Measurements from ENCODE around the gene ADORA3. TPM values are rescaled to one million over a fixed set of nuclear protein-coding genes. Genes with fewer than 3 reads are reported as not detected.
A peak's percentile ranks its signal among the peaks of the same experiment; 100 is the strongest.
"Not testable (repeated sequence)": the region's sequence is repeated elsewhere in the genome, so short reads cannot be mapped to it uniquely, and the experiment has no call there.

Gene ADORA3
- total RNA-seq (10 to 100 TPM in 1 of 4 donors, 1 to 10 TPM in 3; 5.4 to 10.9 (median 9.9) TPM), polyA plus RNA-seq (2.0 TPM)
- long read RNA-seq, donor 1, transcript ADORA3-201 (2 exons, 1,884 nt): major isoform, 7 of 9 reads
- long read RNA-seq, donor 1, partial matches to known transcripts: 0 of 9 reads
- long read RNA-seq, donor 1, other reads (novel, unspliced or antisense): 2 of 9 reads
- long read RNA-seq, donor 2, partial matches to known transcripts: 0 of 3 reads
- long read RNA-seq, donor 2, other reads (novel, unspliced or antisense): 1 of 3 reads
- long read RNA-seq, donor 3, transcript ADORA3-201 (2 exons, 1,884 nt): major isoform, 9 of 9 reads
- long read RNA-seq, donor 3, partial matches to known transcripts: 0 of 9 reads
- long read RNA-seq, donor 3, other reads (novel, unspliced or antisense): 0 of 9 reads
- long read RNA-seq, donor 4, partial matches to known transcripts: 0 of 2 reads
- long read RNA-seq, donor 4, other reads (novel, unspliced or antisense): 0 of 2 reads

DNA sequence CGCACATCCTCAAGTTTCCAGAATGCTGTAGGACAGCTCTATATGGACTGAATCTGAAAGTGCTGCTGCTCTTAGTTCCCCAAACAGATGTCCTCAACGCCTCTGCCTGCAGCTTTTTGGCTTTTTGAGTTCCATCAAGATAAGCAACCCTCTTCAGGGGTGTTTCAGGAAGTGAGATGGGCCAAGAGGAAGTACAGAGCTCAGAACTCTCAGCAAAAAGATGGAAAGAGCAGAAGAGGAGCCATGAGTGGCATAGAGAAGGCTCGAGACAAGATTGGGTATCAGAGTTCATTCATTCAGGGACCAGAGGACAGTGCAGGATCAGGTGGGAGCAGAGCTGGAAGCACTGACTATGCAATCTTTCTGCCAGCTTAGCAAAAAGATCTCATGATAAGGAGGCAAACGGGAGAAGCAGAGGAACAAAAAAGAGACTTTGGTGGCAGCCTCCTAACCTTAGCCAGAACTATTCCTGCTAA lies at the start of gene ADORA3, which contains the start of gene TMIGD3:
TSS of gene ADORA3 (minus strand) at position 49 of the 476 bp plus-strand sequence. CDS start 279 bp downstream, outside the sequence.
TSS of gene TMIGD3 (minus strand) at position 49 of the 476 bp plus-strand sequence. CDS start 279 bp downstream, outside the sequence.
- Histone ChIP-seq H3K4me3 (ENCODE audit: low read length) (no peak within 1 kb of the TSS), H3K4me1 (ENCODE audit: control insufficient read depth, insufficient read depth, low read length) (no peaks in the 10 kb centered on the region), H3K27ac (ENCODE audit: low read length) (peak within 1 kb of the TSS; percentile 25), H3K27me3 (ENCODE audit: control insufficient read depth, insufficient read depth) (no peaks in the 10 kb centered on the region), H3K9me3 (ENCODE audit: control insufficient read depth, low read length) (no peaks in the 10 kb centered on the region)
- intact Hi-C loops (cut with DNase I): no loop called here
- DNase-seq (no peak), ATAC-seq (no peak)
- WGBS: 49% methylated on average over 4 of the region's 4 CpGs

DNA sequence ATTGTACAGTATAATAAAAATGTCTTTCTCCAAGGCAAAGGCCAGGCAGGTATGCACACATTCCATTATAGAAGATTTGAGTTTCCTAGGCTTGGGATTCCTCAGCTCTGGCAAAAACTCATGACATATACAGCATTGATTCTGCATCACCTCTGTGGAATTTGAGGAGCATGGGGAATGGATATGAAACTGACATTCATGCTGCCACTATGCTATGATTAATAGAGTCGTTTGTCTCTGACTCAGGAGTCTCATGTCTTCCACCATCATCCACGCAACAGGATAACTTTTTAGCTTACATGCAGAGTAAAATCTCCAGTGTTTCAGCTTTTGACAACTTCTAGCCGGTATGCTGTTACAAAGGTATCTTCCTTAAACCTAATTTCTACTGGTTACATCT lies 49.8 kb upstream of the ADORA3 start:
- Histone ChIP-seq H3K4me1 (ENCODE audit: control insufficient read depth, insufficient read depth, low read length) (no peaks in the 10 kb centered on the region), H3K4me3 (ENCODE audit: low read length) (no peak overlapping the region), H3K27ac (ENCODE audit: low read length) (no peak overlapping the region), H3K27me3 (ENCODE audit: control insufficient read depth, insufficient read depth) (no peaks in the 10 kb centered on the region), H3K9me3 (ENCODE audit: control insufficient read depth, low read length) (no peaks in the 10 kb centered on the region)
- DNase-seq (no peak), ATAC-seq (no peak)
- 80% methylated on average over 3 of the region's 3 CpGs for WGBS
- intact Hi-C loops (cut with DNase I): no loop called here

DNA sequence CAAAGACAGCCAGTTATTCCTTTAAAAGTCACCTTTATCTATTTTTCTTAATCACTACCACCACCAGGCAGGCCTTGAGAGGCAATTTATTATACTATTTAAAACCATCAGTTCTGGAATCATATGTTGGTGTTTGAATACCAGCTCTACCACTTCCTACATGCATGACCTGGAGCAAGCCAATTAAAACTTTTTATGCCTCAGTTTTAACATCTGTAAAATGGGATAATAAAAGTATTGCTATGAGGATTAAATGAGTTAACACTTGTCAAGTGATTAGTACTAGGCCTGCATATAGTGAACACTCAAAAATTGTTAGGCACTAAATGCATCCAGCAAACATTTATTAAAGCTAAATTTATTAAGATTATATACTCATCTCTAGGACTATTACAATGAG lies 49.2 kb upstream of the ADORA3 start:
- Histone ChIP-seq H3K27ac (ENCODE audit: low read length) (no peak overlapping the region), H3K27me3 (ENCODE audit: control insufficient read depth, insufficient read depth) (no peaks in the 10 kb centered on the region), H3K4me1 (ENCODE audit: control insufficient read depth, insufficient read depth, low read length) (no peaks in the 10 kb centered on the region), H3K4me3 (ENCODE audit: low read length) (no peak overlapping the region), H3K9me3 (ENCODE audit: control insufficient read depth, low read length) (no peaks in the 10 kb centered on the region)
- DNase-seq (no peak), ATAC-seq (no peak)
- intact Hi-C loops (cut with DNase I): no loop called here

DNA sequence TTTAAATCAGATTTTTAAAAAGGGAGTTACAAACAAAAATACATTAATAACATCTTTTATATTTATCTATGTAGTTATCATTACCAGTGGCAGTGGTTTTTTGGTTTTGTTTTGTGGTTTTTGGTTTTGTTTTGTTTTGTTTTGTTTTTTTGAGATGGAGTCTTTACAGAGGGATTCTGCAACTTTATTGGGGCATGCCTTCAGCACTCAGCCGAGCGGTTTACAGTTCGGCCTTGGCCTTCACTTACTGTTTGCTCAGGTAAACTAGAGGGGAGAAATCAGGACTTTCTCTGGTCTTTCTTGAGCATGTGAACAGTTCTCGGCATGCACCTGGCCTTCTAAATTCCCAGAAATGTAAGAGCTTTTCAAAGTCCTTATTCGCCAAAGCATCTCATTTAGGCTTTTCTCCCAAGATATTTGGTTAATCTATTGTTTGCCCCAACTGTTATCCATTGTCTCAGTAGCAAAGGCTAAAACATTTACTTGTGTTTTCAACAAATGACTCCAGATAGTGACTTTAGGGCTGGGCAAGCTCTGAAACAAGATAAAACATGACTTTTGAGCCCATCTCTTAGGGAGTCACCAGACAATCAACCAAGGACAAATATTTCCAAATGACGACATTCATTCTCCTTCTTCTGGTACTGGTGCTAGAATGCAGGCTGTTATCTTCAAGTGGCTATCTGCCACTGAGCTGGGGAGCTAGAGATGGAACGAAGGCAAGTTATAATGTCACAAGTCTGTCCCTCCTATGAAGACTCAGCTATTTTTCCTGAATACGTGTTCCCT lies 48.4 kb upstream of the ADORA3 start:
- H3K9me3 ChIP-seq (ENCODE audit: control insufficient read depth, low read length): no peaks in the 10 kb centered on the region
- H3K27me3 ChIP-seq (ENCODE audit: control insufficient read depth, insufficient read depth): no peaks in the 10 kb centered on the region
- H3K4me3 ChIP-seq (ENCODE audit: low read length): no peak overlapping the region
- no peaks in the 10 kb centered on the region for H3K4me1 ChIP-seq (ENCODE audit: control insufficient read depth, insufficient read depth, low read length)
- WGBS: 77% methylated on average over 8 of the region's 8 CpGs
- no peak for DNase-seq
- ATAC-seq: no peak
- no peak overlapping the region for H3K27ac ChIP-seq (ENCODE audit: low read length)
- intact Hi-C loops (cut with DNase I): no loop called here

DNA sequence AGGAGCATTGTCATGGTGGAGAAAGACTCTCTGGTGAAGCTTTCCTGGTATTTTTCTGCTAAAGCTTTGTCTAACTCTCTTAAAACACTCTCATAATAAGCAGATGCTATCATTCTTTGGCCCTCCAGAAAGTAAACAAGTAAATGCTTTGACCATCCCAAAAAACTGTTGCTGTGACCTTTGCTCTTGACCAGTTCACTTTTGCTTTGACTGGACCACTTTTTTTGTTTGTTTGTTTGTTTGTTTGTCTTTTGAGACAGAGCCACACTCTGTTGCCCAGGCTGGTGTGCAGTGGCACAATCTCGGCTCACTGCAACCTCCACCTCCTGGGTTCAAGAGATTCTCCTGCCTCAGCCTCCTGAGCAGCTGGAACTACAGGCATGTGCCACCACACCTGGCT lies 44.4 kb upstream of the ADORA3 start:
- H3K4me3 ChIP-seq (ENCODE audit: low read length); ATAC-seq; intact Hi-C loops (cut with DNase I); H3K27me3 ChIP-seq (ENCODE audit: control insufficient read depth, insufficient read depth); H3K4me1 ChIP-seq (ENCODE audit: control insufficient read depth, insufficient read depth, low read length); H3K27ac ChIP-seq (ENCODE audit: low read length); DNase-seq; H3K9me3 ChIP-seq (ENCODE audit: control insufficient read depth, low read length): not testable (repeated sequence)
- WGBS: 90% methylated on average over 1 of the region's 1 CpG

DNA sequence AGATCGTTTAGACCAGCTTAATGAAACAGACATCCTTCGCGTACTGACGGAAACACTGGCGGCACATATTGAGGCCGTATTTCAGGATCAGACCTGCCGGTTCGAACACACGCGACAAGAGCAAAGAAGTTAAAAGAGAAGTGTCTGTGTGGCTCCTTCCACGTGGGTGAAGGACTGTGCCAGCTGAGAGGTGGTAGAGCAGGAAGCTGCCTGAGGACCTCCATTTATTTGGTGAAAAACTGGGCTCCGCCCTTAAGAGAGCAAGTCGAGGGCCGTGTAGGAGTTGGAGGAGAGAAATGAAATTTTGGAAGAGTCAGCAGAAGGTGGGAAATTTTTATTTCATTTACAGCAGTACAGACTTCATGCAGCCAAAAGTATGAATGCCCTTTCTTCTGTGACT lies 38.8 kb upstream of the ADORA3 start:
- intact Hi-C loops (cut with DNase I): no loop called here
- no peak overlapping the region for H3K4me3 ChIP-seq (ENCODE audit: low read length)
- H3K27ac ChIP-seq (ENCODE audit: low read length): no peak overlapping the region
- ATAC-seq (no peak), DNase-seq (no peak)
- no peaks in the 10 kb centered on the region for H3K4me1 ChIP-seq (ENCODE audit: control insufficient read depth, insufficient read depth, low read length)
- WGBS: 83% methylated on average over 14 of the region's 14 CpGs
- no peaks in the 10 kb centered on the region for H3K9me3 ChIP-seq (ENCODE audit: control insufficient read depth, low read length)
- no peaks in the 10 kb centered on the region for H3K27me3 ChIP-seq (ENCODE audit: control insufficient read depth, insufficient read depth)

DNA sequence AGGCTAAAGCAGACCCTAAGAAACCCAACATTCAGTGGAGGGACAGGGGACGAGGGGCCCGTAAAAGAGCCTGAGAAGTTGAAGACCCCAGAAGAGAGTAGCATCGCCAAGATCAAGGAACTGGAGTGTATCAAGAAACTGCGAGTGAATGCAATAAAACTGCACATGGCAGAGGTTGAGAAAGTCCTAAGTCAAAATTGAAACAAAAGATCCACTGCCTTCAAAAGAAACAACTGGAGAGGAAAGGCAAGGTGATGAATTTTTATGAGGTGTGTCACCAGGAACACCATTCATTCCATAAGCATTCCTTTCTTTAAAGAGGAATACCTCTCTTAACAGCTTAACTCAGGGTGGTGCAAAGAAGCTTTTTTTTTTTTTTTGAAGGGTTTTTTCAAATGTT lies 38.3 kb upstream of the ADORA3 start:
- Histone ChIP-seq H3K4me3 (ENCODE audit: low read length) (no peak overlapping the region), H3K4me1 (ENCODE audit: control insufficient read depth, insufficient read depth, low read length) (no peaks in the 10 kb centered on the region), H3K27me3 (ENCODE audit: control insufficient read depth, insufficient read depth) (no peaks in the 10 kb centered on the region), H3K9me3 (ENCODE audit: control insufficient read depth, low read length) (no peaks in the 10 kb centered on the region), H3K27ac (ENCODE audit: low read length) (no peak overlapping the region)
- WGBS: 83% methylated on average over 4 of the region's 4 CpGs
- intact Hi-C loops (cut with DNase I): no loop called here
- DNase-seq (no peak), ATAC-seq (no peak)

DNA sequence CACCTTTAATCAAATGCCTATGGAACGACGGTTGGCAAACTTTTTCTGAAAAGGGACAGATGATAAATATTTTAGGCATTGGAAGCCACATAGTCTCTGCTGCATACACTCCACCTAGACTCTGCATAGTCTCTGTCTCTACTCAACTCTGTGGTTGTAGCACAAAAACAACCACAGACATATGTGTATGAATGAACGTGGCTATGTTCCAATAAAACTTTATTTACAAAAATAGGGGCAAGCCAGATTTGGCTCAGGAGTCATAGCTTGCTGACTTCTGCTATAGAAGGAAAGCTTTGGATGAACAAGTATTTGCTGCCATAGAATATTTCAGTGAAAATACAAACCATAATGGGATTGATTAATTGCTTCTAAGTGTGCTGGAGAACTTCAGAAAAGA lies 37.5 kb upstream of the ADORA3 start:
- Histone ChIP-seq H3K27ac (ENCODE audit: low read length) (no peak overlapping the region), H3K4me3 (ENCODE audit: low read length) (no peak overlapping the region), H3K27me3 (ENCODE audit: control insufficient read depth, insufficient read depth) (no peaks in the 10 kb centered on the region), H3K4me1 (ENCODE audit: control insufficient read depth, insufficient read depth, low read length) (no peaks in the 10 kb centered on the region), H3K9me3 (ENCODE audit: control insufficient read depth, low read length) (no peaks in the 10 kb centered on the region)
- intact Hi-C loops (cut with DNase I): no loop called here
- no peak for ATAC-seq
- WGBS: 68% methylated on average over 3 of the region's 3 CpGs
- no peak for DNase-seq

DNA sequence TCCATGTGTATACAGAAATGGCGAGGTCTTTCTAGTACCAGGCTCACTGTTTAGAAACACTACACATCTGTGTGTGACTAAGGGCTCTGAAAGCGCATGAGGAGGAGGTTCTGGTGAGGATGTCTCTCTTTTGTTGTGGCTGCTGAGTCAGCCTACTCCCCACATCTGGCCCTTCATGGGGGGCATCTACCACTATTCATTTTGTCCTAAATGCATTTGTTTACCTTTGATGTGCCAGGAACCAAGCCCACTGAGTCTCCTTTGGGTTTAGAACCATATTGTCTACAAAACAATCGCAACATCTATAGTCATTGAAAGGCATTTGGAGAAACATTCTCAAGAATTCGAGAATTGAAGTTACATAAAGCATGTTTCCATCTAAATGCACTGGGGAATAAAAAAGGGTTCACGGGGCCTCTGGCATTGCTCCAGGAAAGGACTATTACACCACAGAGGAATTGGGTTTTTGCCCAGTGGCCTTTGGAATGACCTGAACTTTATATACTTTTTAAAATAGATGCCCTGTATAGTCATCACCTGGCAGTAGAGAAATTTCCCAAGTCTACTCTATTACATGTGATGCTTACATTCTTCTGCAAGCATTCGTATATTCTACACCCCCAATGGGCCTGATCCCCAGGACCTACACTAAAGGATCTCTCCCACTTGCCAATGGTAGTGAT lies 35.1 kb upstream of the ADORA3 start:
- ATAC-seq (no peak), DNase-seq (no peak)
- whole genome bisulfite sequencing: 77% methylated on average over 6 of the region's 6 CpGs
- H3K4me1 ChIP-seq (ENCODE audit: control insufficient read depth, insufficient read depth, low read length): peaks cover 7% of the 10 kb centered on the region
- H3K4me3 ChIP-seq (ENCODE audit: low read length): no peak overlapping the region
- H3K27me3 ChIP-seq (ENCODE audit: control insufficient read depth, insufficient read depth): no peaks in the 10 kb centered on the region
- intact Hi-C loops (cut with DNase I): no loop called here
- H3K9me3 ChIP-seq (ENCODE audit: control insufficient read depth, low read length): no peaks in the 10 kb centered on the region
- H3K27ac ChIP-seq (ENCODE audit: low read length): no peak overlapping the region

DNA sequence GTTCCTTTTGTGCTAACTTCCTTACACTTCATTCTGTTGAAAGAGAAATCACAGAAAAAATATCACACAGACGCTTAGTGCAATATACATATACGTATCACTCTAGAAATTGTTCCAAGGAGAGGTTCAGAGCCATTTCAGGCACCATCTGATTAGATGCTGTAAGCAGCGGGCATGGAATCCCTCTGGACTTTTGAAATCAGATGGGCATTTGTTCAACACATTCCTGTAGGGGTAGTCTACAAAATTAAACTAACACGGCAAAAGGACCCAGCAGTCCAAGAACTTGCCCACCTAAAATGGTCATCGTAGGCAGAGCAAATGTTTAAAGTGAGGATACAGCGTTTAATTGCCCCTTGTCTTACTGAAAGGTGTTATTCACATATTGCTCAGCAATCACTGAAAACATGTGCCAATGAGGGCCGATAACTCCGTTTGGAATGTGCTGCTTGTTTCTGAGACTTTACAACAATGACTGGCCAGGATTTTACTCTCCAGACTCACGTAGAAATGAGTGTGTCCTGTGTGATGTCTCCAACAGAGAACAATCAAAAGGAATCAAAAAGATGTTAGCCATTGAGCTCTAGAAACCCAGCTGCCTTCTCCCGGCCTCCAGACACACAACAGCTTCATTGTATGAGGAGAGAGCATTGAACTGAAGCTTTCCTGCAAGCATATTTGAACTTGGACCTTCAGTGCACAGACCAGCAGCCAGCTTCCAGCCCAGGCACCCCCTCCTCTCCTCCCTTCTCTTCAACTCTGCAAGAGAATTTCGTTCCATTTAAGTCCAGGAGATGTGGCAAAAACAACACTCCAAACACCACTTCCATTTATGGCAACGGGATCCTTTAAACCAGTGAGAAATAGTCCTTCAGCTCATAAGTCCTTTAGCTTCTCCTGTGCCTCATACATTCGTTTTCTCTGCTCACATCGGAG lies 32.1 kb upstream of the ADORA3 start:
- ATAC-seq: peak; percentile 31 to 66

More for the DNA sequence above, 32.1 kb upstream of the ADORA3 start:
- H3K4me1 ChIP-seq (ENCODE audit: control insufficient read depth, insufficient read depth, low read length): peaks cover 7% of the 10 kb centered on the region
- H3K27ac ChIP-seq (ENCODE audit: low read length): peak overlapping the region; percentile 42
- no peaks in the 10 kb centered on the region for H3K27me3 ChIP-seq (ENCODE audit: control insufficient read depth, insufficient read depth)
- whole genome bisulfite sequencing: 42% methylated on average over 14 of the region's 14 CpGs
- no peaks in the 10 kb centered on the region for H3K9me3 ChIP-seq (ENCODE audit: control insufficient read depth, low read length)
- DNase-seq: no peak
- H3K4me3 ChIP-seq (ENCODE audit: low read length): no peak overlapping the region
- intact Hi-C loops (cut with DNase I): no loop called here
